ENCODE results near the gene GLIS2.
A peak's percentile ranks its signal among the peaks of the same experiment; 100 is the strongest.

GLIS2 gene

GRCh38 chr16:4350787-4351659 is 35.2 kb downstream of the GLIS2 start, which contains the start of gene PAM16:
Gene PAM16 (minus strand): TSS chr16:4351321. CDS start chr16:4351234, 87 bp downstream.
- DNase-seq (ENCODE audit: low read depth in 2 of 2), result peak; percentile 97 to 98

GRCh38 chr16:4351880-4352279 is 36.0 kb downstream of the GLIS2 start:
- no peak for DNase-seq (ENCODE audit: low read depth in 2 of 2)

- DNase-seq (ENCODE audit: low read depth in 2 of 2), result no peak
These were observed 37.0 kb downstream of the GLIS2 start for GRCh38 chr16:4352843-4353242.

GRCh38 chr16:4353675-4354074 is 37.8 kb downstream of the GLIS2 start:
- DNase-seq (ENCODE audit: low read depth in 2 of 2), result no peak

GRCh38 chr16:4354512-4355409 is 38.9 kb downstream of the GLIS2 start:
- no peak for DNase-seq (ENCODE audit: low read depth in 2 of 2)

GRCh38 chr16:4356820-4357219 is 41.0 kb downstream of the GLIS2 start:
- DNase-seq (ENCODE audit: low read depth in 2 of 2), result no peak

- DNase-seq (ENCODE audit: low read depth in 2 of 2), result no peak
These were observed 42.4 kb downstream of the GLIS2 start for GRCh38 chr16:4358236-4358635.

GRCh38 chr16:4358831-4359561 is 43.1 kb downstream of the GLIS2 start:
- peak; percentile 42 to 51 for DNase-seq (ENCODE audit: low read depth in 2 of 2)

GRCh38 chr16:4359914-4360313 is 44.0 kb downstream of the GLIS2 start:
- no peak for DNase-seq (ENCODE audit: low read depth in 2 of 2)

- DNase-seq (ENCODE audit: low read depth in 2 of 2), result no peak
These were observed 44.7 kb downstream of the GLIS2 start for GRCh38 chr16:4360538-4361021.

- no peak for DNase-seq (ENCODE audit: low read depth in 2 of 2)
These were observed 45.4 kb downstream of the GLIS2 start for GRCh38 chr16:4361033-4361943.

- DNase-seq (ENCODE audit: low read depth in 2 of 2), result no peak
These were observed 46.1 kb downstream of the GLIS2 start for GRCh38 chr16:4361944-4362311.

- DNase-seq (ENCODE audit: low read depth in 2 of 2), result no peak
These were observed 46.7 kb downstream of the GLIS2 start for GRCh38 chr16:4362476-4363135.

- no peak for DNase-seq (ENCODE audit: low read depth in 2 of 2)
These were observed 48.5 kb downstream of the GLIS2 start for GRCh38 chr16:4364196-4365013.

- DNase-seq (ENCODE audit: low read depth in 2 of 2), result no peak
These were observed 49.1 kb downstream of the GLIS2 start for GRCh38 chr16:4365014-4365406.

- DNase-seq (ENCODE audit: low read depth in 2 of 2), result no peak
These were observed 49.7 kb downstream of the GLIS2 start for GRCh38 chr16:4365615-4366014.

GRCh38 chr16:4366016-4366415 is 50.1 kb downstream of the GLIS2 start:
- no peak for DNase-seq (ENCODE audit: low read depth in 2 of 2)

- no peak for DNase-seq (ENCODE audit: low read depth in 2 of 2)
These were observed 51.6 kb downstream of the GLIS2 start for GRCh38 chr16:4367393-4367856.
